HEK293T (cell line): ENCODE results near the gene CEP63.

Experiments
- CTCF ChIA-PET: fragments of 350-600 bp; formaldehyde crosslinking; extraction: SDS; loops from one replicate; lab custom pipeline; 2021; ENCODE audit warnings: antibody characterized with exemption, inconsistent platforms; lab: Yijun Ruan, JAX
- POLR2A ChIA-PET: fragments of 350-600 bp; formaldehyde crosslinking; extraction: SDS; loops from one replicate; lab custom pipeline; 2020; ENCODE audit warnings: antibody characterized with exemption, inconsistent platforms; lab: Yijun Ruan, JAX
- DNase-seq: peaks from one replicate; pipeline ENCODE4 v3.0.0; 2012; ENCODE audit warnings: mixed read lengths; ENCODE audit errors: extremely low spot score
- ARNT ChIP-seq: fragments of 450-650 bp; IDR thresholded peaks from 2 replicates; pipeline ENCODE4 v1.6.1; 2017; ENCODE audit warnings: mild to moderate bottlenecking
- BHLHE40 ChIP-seq: fragments of 450-650 bp; IDR thresholded peaks from 2 replicates; pipeline ENCODE4 v1.6.1; 2016; ENCODE audit warnings: mild to moderate bottlenecking, moderate library complexity, borderline replicate concordance
- CTBP1 ChIP-seq: fragments of 450-650 bp; IDR thresholded peaks from 2 replicates; pipeline ENCODE4 v1.6.1; 2016; ENCODE audit warnings: borderline replicate concordance
- ELF4 ChIP-seq: fragments of 450-650 bp; IDR thresholded peaks from 2 replicates; pipeline ENCODE4 v1.6.1; 2017; ENCODE audit warnings: antibody characterized with exemption
- FOXA1 ChIP-seq: fragments of 450-650 bp; IDR thresholded peaks from 2 replicates; pipeline ENCODE4 v1.6.1; 2016; ENCODE audit warnings: mild to moderate bottlenecking
- FOXK2 ChIP-seq: fragments of 450-650 bp; IDR thresholded peaks from 2 replicates; pipeline ENCODE4 v1.6.1; 2016; ENCODE audit warnings: mild to moderate bottlenecking
- FOXM1 ChIP-seq: fragments of 450-650 bp; IDR thresholded peaks from 2 replicates; pipeline ENCODE4 v1.6.1; 2017; ENCODE audit warnings: mild to moderate bottlenecking, borderline replicate concordance
- HDGF ChIP-seq: fragments of 450-650 bp; IDR thresholded peaks from 2 replicates; pipeline ENCODE4 v1.6.1; 2017; ENCODE audit warnings: antibody characterized with exemption, borderline replicate concordance
- L3MBTL2 ChIP-seq: fragments of 450-650 bp; conservative IDR thresholded peaks from 2 replicates; pipeline ENCODE4 v1.6.1; 2016; ENCODE audit warnings: mild to moderate bottlenecking
- LEF1 ChIP-seq: fragments of 450-650 bp; IDR thresholded peaks from 2 replicates; pipeline ENCODE4 v1.6.1; 2017; ENCODE audit warnings: mild to moderate bottlenecking, borderline replicate concordance
- NFRKB ChIP-seq: fragments of 450-650 bp; IDR thresholded peaks from 2 replicates; pipeline ENCODE4 v1.6.1; 2016; ENCODE audit warnings: mild to moderate bottlenecking, moderate library complexity
- PKNOX1 ChIP-seq: fragments of 450-650 bp; IDR thresholded peaks from 2 replicates; pipeline ENCODE4 v1.6.1; 2016
- SP1 ChIP-seq: fragments of 450-650 bp; IDR thresholded peaks from 2 replicates; pipeline ENCODE4 v1.6.1; 2017
- SUZ12 ChIP-seq: fragments of 450-650 bp; IDR thresholded peaks from 2 replicates; pipeline ENCODE4 v1.6.1; 2016; ENCODE audit warnings: mild to moderate bottlenecking
- TARDBP ChIP-seq: fragments of 450-650 bp; IDR thresholded peaks from 2 replicates; pipeline ENCODE4 v1.6.1; 2016
- ZNF384 ChIP-seq: fragments of 450-650 bp; IDR thresholded peaks from 2 replicates; pipeline ENCODE4 v1.6.1; 2016

The CEP63 gene

DNA sequence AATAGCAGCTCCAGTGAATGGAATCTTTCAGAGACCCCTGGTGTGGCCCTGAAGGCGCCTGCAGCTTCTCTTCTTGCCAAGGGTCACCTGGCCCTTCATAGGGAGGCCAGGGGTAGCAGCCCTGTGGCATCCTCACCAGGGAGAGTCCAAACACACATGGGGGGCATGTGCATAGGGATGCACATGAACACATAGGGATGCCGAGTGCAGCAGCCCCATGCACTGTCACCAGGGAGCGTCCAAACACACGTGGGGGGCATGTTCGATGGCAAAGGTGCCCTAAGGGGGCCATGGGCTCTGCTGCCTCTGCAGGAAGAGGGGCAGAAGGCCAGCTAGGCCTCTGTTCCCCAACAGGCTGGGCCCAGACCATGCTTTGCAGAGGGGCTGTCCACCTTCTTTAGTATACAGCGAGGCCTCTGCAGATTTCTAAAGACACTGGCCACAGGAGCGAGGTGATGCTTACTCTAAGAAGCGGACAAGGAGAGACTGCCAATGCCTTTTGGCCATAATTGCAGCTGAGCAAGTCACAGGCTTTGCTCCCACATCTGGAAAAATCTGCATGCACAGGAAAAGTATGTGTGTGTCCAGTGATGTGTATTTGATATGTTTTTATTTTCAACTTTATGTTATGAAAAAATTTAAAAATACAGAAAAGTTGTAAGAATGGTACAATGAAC lies 21.0 kb upstream of the CEP63 start:
- DNase-seq: no peak
- TF ChIP-seq ARNT (no peak), L3MBTL2 (no peak), LEF1 (no peak), FOXK2 (no peak), NFRKB (no peak), CTBP1 (no peak), FOXA1 (no peak), FOXM1 (no peak), HDGF (no peak), ZNF384 (no peak), SUZ12 (no peak), TARDBP (no peak), PKNOX1 (no peak), ELF4 (no peak), SP1 (no peak)
- CTCF ChIA-PET: no interaction called here
- POLR2A ChIA-PET: no interaction called here

DNA sequence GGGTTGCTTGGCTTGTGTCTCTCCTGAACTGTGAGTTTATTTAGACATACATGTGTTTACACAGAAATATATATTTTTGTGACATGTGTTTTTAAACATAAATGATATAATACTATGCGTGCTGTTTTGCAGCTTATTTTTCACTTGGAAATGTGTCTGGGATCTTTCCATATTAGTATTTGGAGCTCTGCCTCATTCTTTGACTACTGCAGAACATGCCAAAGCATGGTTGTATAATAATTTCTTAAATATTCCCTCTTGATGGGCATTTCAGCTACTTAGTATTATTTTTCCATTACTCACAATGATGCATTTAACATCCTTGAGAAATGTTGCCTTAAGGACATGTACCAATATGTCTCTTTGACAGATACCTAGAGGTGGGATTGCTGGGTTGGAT lies 19.5 kb upstream of the CEP63 start:
- TF ChIP-seq ZNF384 (no peak), ARNT (no peak), CTBP1 (no peak), FOXA1 (no peak), SUZ12 (no peak), FOXK2 (no peak), PKNOX1 (no peak), FOXM1 (no peak), ELF4 (no peak), TARDBP (no peak), L3MBTL2 (no peak)
- DNase-seq: no peak
- ChIA-PET POLR2A (no interaction called here), CTCF (no interaction called here)

GRCh38 chr3:134468519-134468918 lies 17.3 kb upstream of the CEP63 start:
- no peak for DNase-seq
- TF ChIP-seq TARDBP (no peak), PKNOX1 (no peak), BHLHE40 (no peak), L3MBTL2 (no peak), FOXM1 (no peak), LEF1 (no peak), NFRKB (no peak), FOXK2 (no peak), ZNF384 (no peak), SUZ12 (no peak), ELF4 (no peak), HDGF (no peak), SP1 (no peak), ARNT (no peak), CTBP1 (no peak), FOXA1 (no peak)
- CTCF ChIA-PET: no interaction called here
- POLR2A ChIA-PET: no interaction called here

DNA sequence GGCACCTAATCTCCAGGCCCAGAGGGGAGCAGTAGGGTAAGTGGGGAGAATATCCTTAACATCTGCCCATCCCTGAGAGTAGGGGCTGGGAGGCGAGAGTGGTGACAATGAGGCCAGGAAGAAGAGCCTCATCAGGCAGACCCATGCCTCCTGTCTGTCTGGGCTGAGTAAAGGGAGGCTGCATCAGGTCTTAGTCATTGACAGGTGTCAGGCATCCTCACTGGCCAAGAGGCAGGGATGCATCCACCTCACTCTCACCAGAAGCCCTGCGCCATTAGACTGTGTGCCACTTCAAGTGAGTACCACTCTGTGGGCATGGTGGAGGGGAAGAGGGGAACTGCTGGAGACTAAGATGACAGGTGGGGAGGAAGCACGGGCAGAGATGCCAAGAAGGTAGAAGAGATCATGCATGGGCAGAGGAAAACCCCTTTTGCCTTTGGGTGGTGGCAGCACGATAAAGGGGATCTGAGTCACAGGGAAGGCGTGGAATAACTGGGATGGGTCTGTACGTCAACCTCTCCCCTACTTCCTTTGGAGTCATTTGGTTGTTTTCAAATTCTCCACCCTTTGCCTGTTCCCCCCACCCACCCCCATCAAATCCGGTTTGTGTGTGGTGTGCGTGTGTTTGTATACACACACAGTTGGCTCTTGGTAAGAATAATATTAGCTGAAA lies 14.2 kb upstream of the CEP63 start:
- TF ChIP-seq FOXA1 (no peak), TARDBP (no peak), FOXM1 (no peak), PKNOX1 (no peak), SUZ12 (no peak), CTBP1 (no peak), L3MBTL2 (no peak), BHLHE40 (no peak), HDGF (no peak), LEF1 (no peak)
- no peak for DNase-seq
- ChIA-PET POLR2A (no interaction called here), CTCF (no interaction called here)

- ChIA-PET POLR2A (interaction anchor here (1.7 to 2.2 kb wide), 2 partner anchors 14 to 99 kb away, joined by 6 to 9 read pairs; partner anchors contain the start of genes AMOTL2, ANAPC13 and CEP63), CTCF (interaction anchor here (0.7 to 3.8 kb wide), 3 partner anchors 19 to 164 kb away, joined by 3 to 26 read pairs (median 6); no protein-coding TSS in a partner anchor)
- TF ChIP-seq TARDBP (no peak), PKNOX1 (no peak), BHLHE40 (no peak), ARNT (no peak), NFRKB (no peak), ELF4 (no peak), LEF1 (no peak), CTBP1 (no peak), FOXA1 (no peak), FOXM1 (no peak), FOXK2 (no peak), SUZ12 (no peak), SP1 (no peak), ZNF384 (no peak), L3MBTL2 (no peak), HDGF (no peak)
- no peak for DNase-seq
Observed at GRCh38 chr3:134472831-134473230, 13.0 kb upstream of the CEP63 start.
